ENCODE measurements around the gene SEPTIN1. TPM values are rescaled to one million over a fixed set of nuclear protein-coding genes. Genes with fewer than 3 reads are reported as not detected.

Gene SEPTIN1
- total RNA-seq, 1 donor from 2014 or later, result not detected

GRCh38 chr16:30358990-30359870 lies 23.1 kb downstream of the SEPTIN1 start:
- DNase-seq (ENCODE audit: low spot score in 2 of 2) (no peak), FAIRE-seq (no peak)

DNA sequence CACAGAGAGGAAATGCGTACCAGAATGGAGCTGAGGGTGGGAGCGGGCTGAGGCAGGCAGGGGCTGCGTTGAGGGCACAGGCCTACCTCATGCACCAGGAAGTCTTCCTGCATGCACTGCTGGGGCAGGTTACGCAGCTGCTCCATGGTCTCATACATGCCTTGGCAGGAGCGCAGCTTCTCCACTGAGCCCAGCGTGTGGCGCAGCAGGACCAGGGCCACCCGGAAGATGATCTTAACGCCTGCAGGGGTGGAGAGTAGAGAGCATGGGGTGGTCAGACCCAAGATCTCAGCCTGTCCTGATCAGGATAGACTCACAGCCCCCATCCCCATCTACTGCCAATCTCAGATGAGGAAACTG lies 23.8 kb downstream of the SEPTIN1 start:
- FAIRE-seq, result no peak
- no peak for DNase-seq (ENCODE audit: low spot score in 2 of 2)

DNA sequence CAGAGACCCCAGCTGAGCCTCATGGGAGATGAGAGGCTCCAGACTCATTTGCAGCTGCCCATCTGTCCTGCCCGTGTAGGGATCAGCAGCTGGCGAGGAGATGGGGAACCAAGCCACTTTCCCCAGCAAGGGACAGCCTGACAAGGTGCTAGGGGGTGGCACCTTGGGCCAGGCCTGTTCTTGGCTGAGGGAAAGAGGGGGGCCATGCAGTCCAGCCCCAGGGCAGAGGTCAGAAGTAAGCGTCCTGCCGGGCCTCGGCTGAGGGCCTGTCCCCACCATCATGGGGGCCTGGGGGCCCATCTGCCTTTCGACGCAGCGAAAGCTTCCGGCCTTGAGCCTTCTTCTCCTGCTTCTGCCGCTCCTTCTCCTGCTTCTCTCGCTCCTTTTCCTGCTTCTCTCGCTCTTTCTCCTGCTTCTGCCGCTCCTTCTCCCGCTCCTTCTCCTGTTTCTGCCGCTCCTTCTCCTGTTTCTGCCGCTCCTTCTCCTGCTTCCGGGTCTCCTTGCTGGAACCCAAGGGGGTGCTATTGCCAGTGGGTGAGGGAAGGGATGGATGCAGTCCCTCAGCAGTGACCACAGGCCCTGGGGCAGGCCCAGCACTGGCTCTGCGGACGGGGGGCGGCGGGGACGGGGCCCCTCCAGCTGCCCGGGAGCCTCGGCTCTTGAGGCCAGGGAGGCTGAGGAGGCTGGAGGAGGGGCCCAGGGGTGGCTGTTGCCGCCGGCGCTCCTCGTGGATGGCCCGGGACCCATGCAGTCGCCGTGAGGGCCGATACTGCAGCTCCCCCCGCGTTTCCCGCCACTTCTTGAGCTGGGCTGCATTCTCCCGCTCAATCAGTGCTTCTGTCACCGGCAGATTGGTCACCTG lies 24.4 kb downstream of the SEPTIN1 start:
- DNase-seq (ENCODE audit: low spot score in 2 of 2) (no peak), FAIRE-seq (no peak)

DNA sequence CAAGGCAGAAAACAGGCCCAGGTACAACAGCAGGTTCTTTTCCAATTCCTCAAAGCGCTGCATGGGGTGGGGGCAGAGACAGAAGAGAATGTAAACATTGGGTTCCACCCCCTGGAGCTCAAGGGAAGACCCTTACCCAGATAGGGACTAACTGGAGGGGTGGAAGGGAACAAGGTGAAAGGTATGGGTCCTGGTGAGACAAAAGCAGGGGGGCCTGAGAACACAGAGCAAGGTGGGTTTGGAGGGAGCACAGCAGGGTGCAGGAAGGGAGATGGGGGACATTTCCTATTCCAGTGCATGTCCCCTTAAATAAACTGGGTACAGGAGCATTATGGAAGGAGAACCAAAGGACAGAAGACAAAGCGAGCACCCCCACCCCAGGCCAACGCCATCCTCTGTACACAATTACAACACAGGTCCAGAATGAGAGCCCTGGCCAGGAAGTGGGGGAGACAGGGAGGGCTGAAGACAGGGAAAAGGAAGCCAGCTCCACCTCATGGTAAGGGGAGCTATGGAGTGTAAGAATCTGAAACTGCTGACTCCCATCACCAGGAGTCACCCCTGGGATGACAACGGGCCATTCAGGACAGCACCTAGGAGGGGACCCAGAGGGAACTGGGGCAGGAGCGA lies 25.2 kb downstream of the SEPTIN1 start:
- no peak for DNase-seq (ENCODE audit: low spot score in 2 of 2)
- no peak for FAIRE-seq

DNA sequence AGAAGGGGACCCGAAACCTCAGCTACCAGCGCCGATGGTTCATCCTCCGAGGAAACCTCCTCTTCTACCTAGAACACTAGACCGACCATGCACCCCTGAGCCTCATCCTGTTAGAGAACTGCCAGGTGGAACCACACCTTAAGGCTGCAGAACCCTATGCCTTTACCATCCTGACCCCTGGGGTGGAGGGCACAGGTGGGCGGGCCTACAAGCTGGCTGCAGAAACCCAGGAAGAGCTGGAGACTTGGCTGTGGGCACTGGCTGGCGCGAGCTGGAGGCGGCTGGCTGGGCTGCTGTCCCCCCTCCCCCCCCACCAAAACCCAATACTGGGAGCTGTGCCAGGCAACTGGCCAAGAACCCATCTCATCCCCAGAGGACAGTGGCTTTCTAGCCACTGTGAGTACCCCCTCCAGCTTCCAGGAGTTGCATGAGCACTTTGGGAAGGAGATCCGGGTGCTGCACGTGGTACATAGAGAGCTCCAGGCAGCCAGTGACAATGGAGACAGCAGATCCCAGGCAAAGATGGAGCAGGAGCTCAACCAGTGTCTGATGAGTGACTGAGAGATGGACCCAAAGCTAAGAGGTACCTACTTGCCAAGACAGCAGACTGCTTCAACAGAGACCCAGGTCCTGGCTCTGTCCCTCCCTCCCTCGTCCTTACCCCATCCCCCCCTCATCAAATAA lies 25.8 kb downstream of the SEPTIN1 start:
- DNase-seq (ENCODE audit: low spot score in 2 of 2), result peak in 1 of 2 donors; percentile 50
- no peak for FAIRE-seq

GRCh38 chr16:30355954-30356308 lies 26.4 kb downstream of the SEPTIN1 start:
- no peak for DNase-seq (ENCODE audit: low spot score in 2 of 2)
- FAIRE-seq, result no peak

DNA sequence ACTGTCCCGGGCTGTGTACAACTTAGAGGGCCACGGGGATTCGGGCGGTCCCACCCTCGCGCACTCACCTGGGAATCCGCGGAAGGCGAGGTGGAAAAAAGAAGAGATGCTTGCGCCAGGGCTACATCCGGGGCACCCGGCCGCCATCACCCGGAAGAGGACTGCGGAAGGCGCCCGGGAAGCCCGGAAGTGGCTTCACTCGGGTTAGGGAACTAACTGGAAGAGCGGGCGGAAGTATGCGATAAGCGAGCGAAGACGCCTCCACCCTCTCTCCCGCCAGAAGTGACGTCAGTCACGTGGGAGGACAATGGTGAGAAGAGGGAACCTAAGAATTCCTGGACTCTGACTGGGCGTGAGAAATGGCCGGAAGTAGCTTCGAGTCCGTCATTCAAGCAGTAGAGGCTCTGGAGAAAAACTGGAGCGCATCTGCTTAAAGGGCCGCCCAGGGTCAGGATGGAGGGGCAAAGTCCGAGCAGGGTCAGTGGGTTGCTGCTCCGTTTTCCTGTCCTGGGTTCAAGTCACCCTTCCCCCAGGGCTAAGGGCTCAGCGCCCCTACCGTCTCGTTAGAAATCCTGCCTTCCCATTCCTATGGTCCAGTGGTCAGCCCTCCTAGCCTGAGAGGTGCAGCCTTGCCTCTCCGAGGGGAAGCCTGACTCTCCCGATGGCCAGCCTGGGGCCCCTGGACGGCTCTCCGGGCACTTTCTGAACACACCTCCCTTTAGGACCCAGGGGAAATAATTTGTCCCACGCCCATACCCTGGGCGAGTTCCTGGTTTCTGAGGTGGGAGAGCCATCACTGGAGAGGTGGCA lies 27.0 kb downstream of the SEPTIN1 start, which contains the start of gene CD2BP2:
CD2BP2 (minus strand) TSS at position 165 of the 810 bp plus-strand sequence. CDS start 627 bp downstream, outside the sequence.
- FAIRE-seq (peak; percentile 86), DNase-seq (ENCODE audit: low spot score in 2 of 2) (peak; percentile 95 to 97)

DNA sequence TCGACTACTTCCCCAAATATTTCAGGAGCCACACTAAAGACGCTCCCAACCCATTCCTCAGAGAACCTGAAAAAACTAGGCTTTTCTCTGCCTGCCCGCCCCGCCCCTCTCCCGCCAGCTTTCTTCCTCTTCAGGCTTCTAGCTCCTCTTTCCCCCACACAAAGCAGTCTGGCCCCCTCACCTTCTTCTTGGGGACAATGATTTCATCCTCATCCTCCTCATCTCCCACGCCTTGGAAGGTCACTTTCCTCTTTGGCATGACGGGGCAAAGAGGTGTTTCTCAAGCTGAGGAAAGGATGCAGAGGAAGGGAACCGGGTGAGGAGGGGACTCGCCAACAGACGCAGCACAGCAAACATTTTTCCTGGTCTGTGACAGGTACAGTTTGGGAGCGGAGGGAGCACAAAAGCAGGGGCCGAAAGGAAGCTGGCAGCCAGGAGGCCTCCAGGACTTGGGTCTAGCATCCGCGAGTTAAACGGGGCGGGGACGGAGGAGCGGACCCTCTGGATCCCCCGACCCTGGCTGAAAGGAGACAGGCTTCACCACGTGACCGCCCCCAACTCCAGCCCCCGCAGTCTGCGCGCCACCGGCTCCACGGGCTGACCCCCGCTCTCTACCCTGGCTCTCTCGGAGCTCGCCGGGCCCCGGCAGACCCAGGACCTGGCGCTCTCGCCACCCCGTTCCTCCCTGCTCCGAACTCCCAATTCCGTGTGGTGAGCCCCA lies 27.8 kb downstream of the SEPTIN1 start:
- no peak for DNase-seq (ENCODE audit: low spot score in 2 of 2)
- no peak for FAIRE-seq

- no peak for FAIRE-seq
- DNase-seq (ENCODE audit: low spot score in 2 of 2), result no peak
Observed at GRCh38 chr16:30353438-30354129, 28.8 kb downstream of the SEPTIN1 start.

DNA sequence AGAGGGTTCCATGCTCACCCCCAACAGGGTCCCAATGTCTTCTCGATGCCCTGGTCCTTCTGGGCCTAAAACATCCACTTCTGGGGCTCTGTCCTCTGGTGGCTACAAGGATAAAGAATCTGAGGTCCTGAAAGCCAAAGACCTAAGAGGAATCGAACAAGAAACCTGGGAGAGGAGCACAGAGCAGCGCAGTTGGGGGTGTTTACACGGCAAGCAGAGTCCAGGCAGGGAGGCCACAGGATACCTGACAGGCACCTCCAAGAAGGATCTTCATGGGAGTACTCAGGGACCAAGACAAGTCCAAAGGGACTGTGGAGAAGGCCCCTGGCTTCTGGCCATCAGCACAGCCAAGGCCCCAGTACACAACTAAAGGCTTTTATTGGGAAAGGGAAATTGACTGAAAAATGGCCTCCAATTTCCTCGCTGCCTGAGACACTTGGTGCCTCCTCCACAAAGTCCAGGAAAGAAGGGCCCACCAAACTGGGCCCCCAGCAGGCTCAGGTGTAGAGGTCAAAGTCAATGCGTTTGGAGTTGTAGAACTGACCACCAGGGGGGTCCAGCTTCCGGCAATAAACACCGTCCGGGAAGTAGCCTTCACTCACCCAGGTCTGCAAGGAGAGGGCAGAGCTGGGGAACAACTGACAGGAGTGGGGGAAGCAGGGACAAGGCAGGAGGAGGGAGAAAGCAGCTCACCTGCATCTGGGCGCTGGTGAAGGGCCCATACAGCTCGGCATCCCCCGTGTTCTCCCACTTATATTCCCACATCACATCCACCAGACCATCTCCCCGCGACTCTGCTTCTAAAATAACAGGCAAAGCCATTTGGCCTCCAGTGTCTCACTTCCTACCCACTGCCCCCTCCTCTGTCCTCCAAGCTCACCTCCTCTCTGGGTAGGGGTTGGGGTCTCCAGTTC lies 29.6 kb downstream of the SEPTIN1 start:
- DNase-seq (ENCODE audit: low spot score in 2 of 2) (no peak), FAIRE-seq (no peak)

GRCh38 chr16:30351586-30352419 lies 30.6 kb downstream of the SEPTIN1 start:
- DNase-seq (ENCODE audit: low spot score in 2 of 2), result peak; percentile 54 to 72

DNA sequence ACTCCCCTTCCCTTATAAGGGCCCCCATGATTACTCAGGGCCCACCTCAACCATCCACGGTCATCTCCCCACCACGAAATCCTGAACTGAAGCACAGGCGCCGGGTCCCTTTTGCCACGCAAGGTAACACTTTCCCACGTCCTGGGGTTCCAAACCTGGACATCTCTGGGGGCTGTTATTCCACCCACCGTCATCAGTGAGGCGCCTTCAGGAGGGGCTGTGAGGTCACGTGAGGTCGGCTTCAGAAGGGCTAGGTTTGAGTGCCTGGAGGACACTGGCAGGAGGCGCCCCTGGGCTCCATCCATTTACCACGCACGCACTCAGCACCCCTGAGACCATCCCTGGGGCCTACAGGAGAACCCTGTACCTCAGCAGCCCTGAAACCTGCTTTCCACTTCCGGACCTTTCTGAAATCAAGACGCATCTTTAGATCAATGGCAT lies 31.3 kb downstream of the SEPTIN1 start:
- no peak for DNase-seq (ENCODE audit: low spot score in 2 of 2)
- FAIRE-seq, result no peak

More at GRCh38 chr16:30351586-30352419, 30.6 kb downstream of the SEPTIN1 start:
- FAIRE-seq, result no peak

DNA sequence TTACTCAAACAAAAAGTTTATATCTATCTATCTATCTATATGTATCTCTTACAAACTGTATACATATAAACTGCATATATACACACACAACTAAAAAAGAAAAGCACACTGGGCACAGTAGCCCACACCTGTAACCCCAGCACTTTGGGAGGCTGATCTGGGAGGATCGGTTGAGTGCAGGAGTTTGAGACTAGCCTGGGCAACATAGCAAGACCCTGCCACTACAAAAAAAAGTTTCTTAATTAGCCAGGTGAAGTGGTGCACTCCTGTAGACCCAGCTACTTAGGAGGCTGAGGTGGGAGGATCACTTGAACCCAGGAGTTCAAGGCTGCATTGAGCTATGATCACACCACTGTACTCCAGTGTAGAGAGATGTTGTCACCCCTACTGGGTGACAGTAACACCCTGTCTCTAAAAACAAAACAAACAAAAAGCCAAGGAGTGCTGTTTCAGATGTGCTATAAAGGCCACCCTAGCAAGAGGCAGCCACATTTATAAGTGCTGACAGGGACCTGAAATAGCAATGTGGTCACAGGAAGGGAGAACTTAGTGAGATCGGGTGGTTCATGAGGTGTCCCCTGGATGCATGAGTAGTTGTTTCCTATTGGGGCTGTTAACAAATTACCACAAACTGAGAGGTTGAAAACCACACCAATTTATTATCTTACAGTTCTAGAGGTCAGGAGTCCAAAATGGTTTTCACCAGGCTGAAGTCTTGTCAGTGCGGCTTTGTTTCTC lies 32.1 kb downstream of the SEPTIN1 start:
- DNase-seq (ENCODE audit: low spot score in 2 of 2) (no peak), FAIRE-seq (no peak)

DNA sequence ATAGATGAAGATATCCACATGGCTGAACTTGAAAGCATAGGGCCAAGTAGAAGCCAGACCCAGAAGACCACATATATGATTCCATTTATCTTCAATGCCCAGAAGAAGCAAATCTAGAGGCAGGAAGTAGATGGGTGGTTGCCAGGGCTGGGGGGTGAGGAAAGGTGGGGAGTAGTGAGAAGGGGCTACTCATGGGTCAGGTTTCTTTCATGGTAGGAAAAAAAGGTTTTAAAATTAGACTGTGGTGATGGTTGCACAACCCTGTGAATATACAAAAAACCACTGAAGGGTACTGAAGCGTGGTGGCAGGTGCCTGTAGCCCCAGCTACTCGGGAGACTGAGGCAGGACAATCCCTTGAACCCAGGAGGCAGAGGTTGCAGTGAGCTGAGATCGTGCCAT lies 32.7 kb downstream of the SEPTIN1 start:
- FAIRE-seq (no peak), DNase-seq (ENCODE audit: low spot score in 2 of 2) (no peak)

DNA sequence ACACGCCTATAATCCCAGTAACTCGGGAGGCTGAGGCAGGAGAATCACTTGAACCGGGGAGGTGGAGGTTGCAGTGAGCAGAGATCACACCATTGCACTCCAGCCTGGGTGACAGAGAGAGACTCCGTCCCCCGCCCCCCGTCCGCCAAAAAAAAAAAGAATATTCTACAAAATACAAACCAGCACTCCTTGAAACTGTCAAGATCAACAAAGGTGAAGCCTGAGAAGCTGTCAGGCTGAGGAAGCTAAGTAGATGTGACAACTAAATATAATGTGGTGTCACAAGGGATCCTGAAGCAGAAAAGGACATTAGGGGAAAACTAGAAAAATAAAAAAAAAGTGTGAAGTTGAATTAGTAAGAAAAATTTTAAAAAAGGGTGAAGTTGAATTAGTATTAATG lies 33.4 kb downstream of the SEPTIN1 start:
- DNase-seq (ENCODE audit: low spot score in 2 of 2) (no peak), FAIRE-seq (no peak)

- DNase-seq (ENCODE audit: low spot score in 2 of 2), result no peak
- FAIRE-seq, result no peak
Observed at GRCh38 chr16:30348113-30348512, 34.2 kb downstream of the SEPTIN1 start.

All from frontal cortex (tissue), 4 donors.